ENCODE results near the gene GIT2. TPM values are rescaled to one million over a fixed set of nuclear protein-coding genes. Genes with fewer than 3 reads are reported as not detected.

GIT2 gene
- total and polyA plus RNA-seq, 2 donors from 2014 or later: 10.4 to 46.2 TPM

DNA sequence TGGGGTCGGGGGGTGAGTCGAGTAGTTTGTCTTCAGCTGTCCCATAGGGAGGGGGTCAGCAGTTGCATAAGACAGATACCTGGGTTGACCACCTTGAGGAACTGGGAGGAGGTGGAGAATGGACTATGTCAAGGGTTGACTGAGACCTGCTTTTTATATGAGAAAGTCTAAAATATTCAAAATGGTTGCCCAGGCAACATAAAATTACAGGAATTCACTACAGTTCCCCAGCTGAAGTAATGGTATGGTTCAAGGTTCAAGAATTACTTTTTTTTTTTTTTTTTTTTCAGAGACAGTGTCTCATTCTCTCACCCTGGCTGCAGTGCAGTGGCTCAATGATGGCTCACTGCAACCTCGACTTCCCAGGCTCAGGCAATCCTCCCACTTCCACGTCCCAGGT is 101.2 kb downstream of the GIT2 start:
- DNase-seq (no peak), FAIRE-seq (no peak)
- Histone ChIP-seq H3K36me3 (ENCODE audit: control insufficient read depth in 2 of 3, insufficient read depth in 3 of 3, low read length in 3 of 3) (no peaks in the 10 kb centered on the region), H3K9me3 (ENCODE audit: control insufficient read depth in 2 of 3, insufficient read depth in 1 of 3, low read length in 3 of 3) (no peaks in the 10 kb centered on the region), H3K9ac (ENCODE audit: low read length in 3 of 3) (no peak overlapping the region), H3K4me3 (ENCODE audit: low read length in 3 of 3) (no peak overlapping the region), H3K27me3 (ENCODE audit: control insufficient read depth, insufficient read depth, low read length) (no peaks in the 10 kb centered on the region), H3K4me1 (ENCODE audit: control insufficient read depth in 2 of 3, insufficient read depth in 2 of 3, low read depth in 1 of 3, low read length in 3 of 3) (peaks cover 0 to 2% (median 0%) of the 10 kb centered on the region in 3 donors), H3K27ac (ENCODE audit: low read depth in 2 of 2, low read length in 2 of 2) (no peak overlapping the region)
- TF ChIP-seq, protein P1, sequence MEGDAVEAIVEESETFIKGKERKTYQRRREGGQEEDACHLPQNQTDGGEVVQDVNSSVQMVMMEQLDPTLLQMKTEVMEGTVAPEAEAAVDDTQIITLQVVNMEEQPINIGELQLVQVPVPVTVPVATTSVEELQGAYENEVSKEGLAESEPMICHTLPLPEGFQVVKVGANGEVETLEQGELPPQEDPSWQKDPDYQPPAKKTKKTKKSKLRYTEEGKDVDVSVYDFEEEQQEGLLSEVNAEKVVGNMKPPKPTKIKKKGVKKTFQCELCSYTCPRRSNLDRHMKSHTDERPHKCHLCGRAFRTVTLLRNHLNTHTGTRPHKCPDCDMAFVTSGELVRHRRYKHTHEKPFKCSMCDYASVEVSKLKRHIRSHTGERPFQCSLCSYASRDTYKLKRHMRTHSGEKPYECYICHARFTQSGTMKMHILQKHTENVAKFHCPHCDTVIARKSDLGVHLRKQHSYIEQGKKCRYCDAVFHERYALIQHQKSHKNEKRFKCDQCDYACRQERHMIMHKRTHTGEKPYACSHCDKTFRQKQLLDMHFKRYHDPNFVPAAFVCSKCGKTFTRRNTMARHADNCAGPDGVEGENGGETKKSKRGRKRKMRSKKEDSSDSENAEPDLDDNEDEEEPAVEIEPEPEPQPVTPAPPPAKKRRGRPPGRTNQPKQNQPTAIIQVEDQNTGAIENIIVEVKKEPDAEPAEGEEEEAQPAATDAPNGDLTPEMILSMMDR (IDR thresholded peaks at IDR 0.05; ENCODE audit: borderline replicate concordance, extremely low read depth, insufficient read depth): no peak
- intact Hi-C loops (cut with DNase I): no loop called here

DNA sequence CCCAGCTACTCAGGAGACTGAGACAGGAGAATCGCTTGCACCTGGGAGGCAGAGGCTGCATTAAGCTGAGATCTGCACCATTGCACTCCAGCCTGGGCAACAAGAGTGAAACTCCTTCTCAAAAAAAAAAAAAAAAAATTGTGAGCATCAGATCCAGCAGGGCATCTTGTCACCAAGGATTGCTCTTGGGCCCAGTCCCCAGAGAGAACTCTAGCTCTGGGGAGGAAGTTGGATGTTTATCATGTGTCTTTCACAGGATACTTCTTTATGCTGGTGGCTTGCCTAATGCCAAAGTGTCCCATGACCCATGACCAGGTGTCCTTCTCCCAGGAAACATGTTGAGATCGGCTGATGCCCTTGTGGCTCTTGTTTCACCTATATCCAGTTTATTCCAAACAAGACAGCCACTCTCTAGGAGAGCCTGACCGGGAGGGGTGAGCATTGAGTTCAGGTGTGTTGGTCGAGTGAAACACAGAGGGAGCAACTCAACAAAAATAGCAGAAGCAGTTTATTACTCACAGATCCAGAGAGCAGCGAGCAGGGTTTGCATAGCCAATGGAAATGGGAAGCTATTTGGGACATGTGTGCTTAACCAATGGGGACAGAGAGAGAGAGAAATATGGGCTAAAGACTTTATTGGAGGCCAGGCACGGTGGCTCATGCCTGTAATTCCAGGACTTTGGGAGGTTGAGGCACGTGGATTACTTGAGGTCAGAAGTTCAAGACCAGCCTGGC is 102.7 kb downstream of the GIT2 start:
- Histone ChIP-seq H3K9ac (ENCODE audit: low read length in 3 of 3) (no peak overlapping the region), H3K27ac (ENCODE audit: low read depth in 2 of 2, low read length in 2 of 2) (no peak overlapping the region), H3K27me3 (ENCODE audit: control insufficient read depth, insufficient read depth, low read length) (no peaks in the 10 kb centered on the region), H3K9me3 (ENCODE audit: control insufficient read depth in 2 of 3, insufficient read depth in 1 of 3, low read length in 3 of 3) (no peaks in the 10 kb centered on the region), H3K4me1 (ENCODE audit: control insufficient read depth in 2 of 3, insufficient read depth in 2 of 3, low read depth in 1 of 3, low read length in 3 of 3) (no peaks in the 10 kb centered on the region), H3K36me3 (ENCODE audit: control insufficient read depth in 2 of 3, insufficient read depth in 3 of 3, low read length in 3 of 3) (no peaks in the 10 kb centered on the region), H3K4me3 (ENCODE audit: low read length in 3 of 3) (no peak overlapping the region)
- FAIRE-seq: no peak
- TF ChIP-seq, protein P1 (IDR thresholded peaks at IDR 0.05; ENCODE audit: borderline replicate concordance, extremely low read depth, insufficient read depth): no peak
- DNase-seq: no peak
- intact Hi-C loops (cut with DNase I): no loop called here

DNA sequence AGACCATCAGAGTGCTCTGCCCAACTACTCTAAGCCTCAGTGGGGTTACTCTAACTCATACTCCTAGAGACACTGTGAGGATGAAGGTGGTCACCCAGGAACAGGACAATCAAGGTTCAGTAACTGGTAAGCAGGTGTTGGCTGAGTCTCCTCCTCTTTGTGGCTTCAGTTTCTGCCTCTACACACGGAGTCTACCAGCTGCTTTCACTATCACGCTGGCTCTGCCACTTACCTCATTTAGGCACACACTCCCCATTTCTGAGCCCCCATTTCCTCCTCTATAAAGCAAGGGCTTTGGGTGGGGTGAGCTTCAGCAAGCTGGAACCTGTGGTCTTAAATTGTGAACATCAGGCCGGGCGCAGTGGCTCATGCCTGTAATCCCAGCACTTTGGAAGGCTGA is 103.4 kb downstream of the GIT2 start:
- Histone ChIP-seq H3K27me3 (ENCODE audit: control insufficient read depth, insufficient read depth, low read length) (no peaks in the 10 kb centered on the region), H3K4me3 (ENCODE audit: low read length in 3 of 3) (no peak overlapping the region), H3K9me3 (ENCODE audit: control insufficient read depth in 2 of 3, insufficient read depth in 1 of 3, low read length in 3 of 3) (no peaks in the 10 kb centered on the region), H3K27ac (ENCODE audit: low read depth in 2 of 2, low read length in 2 of 2) (no peak overlapping the region), H3K9ac (ENCODE audit: low read length in 3 of 3) (no peak overlapping the region), H3K4me1 (ENCODE audit: control insufficient read depth in 2 of 3, insufficient read depth in 2 of 3, low read depth in 1 of 3, low read length in 3 of 3) (no peaks in the 10 kb centered on the region), H3K36me3 (ENCODE audit: control insufficient read depth in 2 of 3, insufficient read depth in 3 of 3, low read length in 3 of 3) (no peaks in the 10 kb centered on the region)
- DNase-seq: no peak
- FAIRE-seq: no peak
- intact Hi-C loops (cut with DNase I): no loop called here
- TF ChIP-seq, protein P1 (IDR thresholded peaks at IDR 0.05; ENCODE audit: borderline replicate concordance, extremely low read depth, insufficient read depth): no peak
